ENCODE data around the gene NCR1. TPM values are rescaled to one million over a fixed set of nuclear protein-coding genes. Genes with fewer than 3 reads are reported as not detected.
"Not testable (repeated sequence)": the region's sequence is repeated elsewhere in the genome, so short reads cannot be mapped to it uniquely, and the experiment has no call there.

NCR1 gene
- total and polyA plus RNA-seq, 8 donors: 0.92 to 1.1 TPM; not detected in 6

DNA sequence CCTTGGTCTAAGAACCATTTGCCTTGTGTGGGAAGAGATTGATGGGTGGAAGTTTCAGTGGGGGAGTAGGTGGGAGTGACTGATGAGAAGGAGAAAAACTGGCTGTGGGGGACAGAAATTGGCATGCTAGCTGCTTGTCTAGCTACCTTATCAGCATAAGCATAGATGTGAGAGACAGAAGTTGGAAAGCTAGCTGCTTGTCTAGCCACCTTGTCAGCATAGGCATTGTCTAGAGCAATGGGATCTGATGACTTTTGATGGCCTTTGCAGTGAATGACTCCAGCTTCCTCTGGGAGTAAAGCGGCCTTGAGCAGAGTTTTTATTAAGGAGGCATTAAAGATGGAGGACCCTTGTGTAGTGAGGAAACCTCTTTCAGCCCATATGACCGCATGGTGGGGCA is 9.9 kb upstream of the NCR1 start:
- 70 to 82% (median 77%) methylated on average over 2 of the region's 2 CpGs for WGBS, 5 donors
- Histone ChIP-seq H3K27me3 (peaks cover 0 to 16% (median 0%) of the 10 kb centered on the region in 3 donors), H3K4me3 (no peak overlapping the region), H3K9me3 (no peaks in the 10 kb centered on the region), H3K27ac (no peak overlapping the region), H3K36me3 (no peaks in the 10 kb centered on the region), H3K4me1 (no peaks in the 10 kb centered on the region)
- DNase-seq: no peak
- intact Hi-C loops (cut with DNase I; ENCODE audit: low total_unique reads): no loop called here
- no peak for TF ChIP-seq POLR2AphosphoS5 (IDR thresholded peaks at IDR 0.05)
- no peak for TF ChIP-seq POLR2A (IDR thresholded peaks at IDR 0.05)
- TF ChIP-seq EP300 (IDR thresholded peaks at IDR 0.05): no peak
- TF ChIP-seq, protein P1, sequence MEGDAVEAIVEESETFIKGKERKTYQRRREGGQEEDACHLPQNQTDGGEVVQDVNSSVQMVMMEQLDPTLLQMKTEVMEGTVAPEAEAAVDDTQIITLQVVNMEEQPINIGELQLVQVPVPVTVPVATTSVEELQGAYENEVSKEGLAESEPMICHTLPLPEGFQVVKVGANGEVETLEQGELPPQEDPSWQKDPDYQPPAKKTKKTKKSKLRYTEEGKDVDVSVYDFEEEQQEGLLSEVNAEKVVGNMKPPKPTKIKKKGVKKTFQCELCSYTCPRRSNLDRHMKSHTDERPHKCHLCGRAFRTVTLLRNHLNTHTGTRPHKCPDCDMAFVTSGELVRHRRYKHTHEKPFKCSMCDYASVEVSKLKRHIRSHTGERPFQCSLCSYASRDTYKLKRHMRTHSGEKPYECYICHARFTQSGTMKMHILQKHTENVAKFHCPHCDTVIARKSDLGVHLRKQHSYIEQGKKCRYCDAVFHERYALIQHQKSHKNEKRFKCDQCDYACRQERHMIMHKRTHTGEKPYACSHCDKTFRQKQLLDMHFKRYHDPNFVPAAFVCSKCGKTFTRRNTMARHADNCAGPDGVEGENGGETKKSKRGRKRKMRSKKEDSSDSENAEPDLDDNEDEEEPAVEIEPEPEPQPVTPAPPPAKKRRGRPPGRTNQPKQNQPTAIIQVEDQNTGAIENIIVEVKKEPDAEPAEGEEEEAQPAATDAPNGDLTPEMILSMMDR (IDR thresholded peaks at IDR 0.05): no peak

DNA sequence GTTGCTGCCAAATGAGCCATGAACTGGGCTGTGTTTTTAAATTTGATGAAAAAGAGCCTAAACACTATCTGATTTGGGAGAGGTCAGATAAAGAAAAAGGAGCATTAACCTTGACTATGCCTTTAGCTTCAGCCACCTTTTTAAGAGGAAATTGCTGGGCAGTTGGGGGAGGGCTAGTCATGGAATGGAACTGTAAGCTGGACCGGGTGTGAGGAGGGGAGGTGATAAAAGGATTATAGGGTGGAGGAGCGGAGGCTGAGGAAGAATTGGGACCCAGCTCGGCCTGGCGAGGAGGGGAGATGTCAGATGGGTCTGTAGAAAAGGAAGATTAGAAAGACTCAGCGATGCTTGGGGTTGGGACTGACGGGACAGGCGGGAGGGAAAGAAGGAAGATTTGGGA is 7.3 kb upstream of the NCR1 start:
- intact Hi-C loops (cut with DNase I; ENCODE audit: low total_unique reads); H3K36me3 ChIP-seq: not testable (repeated sequence)
- 57 to 79% (median 64%) methylated on average over 7 of the region's 7 CpGs for WGBS, 5 donors

DNA sequence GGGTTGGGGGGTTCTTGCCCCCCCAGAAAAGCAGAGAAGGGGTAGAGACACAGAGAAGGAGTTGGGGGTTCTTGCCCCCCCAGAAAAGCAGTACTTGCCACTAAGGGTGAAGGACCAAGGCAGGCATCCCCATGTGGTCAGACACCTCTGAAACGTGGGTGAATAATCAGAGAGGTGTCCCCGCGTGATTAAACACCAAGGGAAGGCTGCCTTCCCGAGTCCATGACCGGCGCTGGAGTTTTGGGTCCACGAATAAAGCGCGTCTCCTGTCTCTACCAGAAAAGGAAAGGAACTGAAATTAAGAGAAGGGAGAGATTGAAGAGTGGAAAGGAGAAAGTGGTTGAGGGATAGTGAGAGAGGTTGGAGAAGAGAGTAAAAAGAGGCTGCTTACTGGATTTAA is 6.3 kb upstream of the NCR1 start:
- H3K4me1 ChIP-seq; intact Hi-C loops (cut with DNase I; ENCODE audit: low total_unique reads): not testable (repeated sequence)
- WGBS, 5 donors: 73 to 88% (median 83%) methylated on average over 9 of the region's 9 CpGs

More for the DNA sequence above, 7.3 kb upstream of the NCR1 start:
- H3K9me3 ChIP-seq, H3K4me3 ChIP-seq, H3K4me1 ChIP-seq, DNase-seq, H3K27ac ChIP-seq: not testable (repeated sequence)
- peaks cover 0 to 11% (median 0%) of the 10 kb centered on the region in 3 donors for H3K27me3 ChIP-seq

DNA sequence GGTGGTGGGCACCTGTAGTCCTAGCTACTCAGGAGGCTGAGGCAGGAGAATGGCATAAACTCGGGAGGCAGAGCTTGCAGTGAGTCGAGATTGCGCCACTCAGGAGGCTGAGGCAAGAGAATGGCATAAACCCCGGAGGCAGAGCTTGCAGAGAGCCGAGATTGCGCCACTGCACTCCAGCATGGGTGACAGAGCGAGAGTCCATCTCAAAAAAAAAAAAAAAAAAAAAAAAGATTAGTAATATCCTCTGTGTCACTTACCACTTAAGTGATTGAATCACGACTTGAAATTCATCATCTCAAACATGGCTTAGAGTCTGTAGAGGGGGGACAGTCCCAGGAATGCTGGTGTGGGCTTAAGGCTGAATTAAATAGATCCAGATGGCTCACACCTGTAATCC is 4.8 kb upstream of the NCR1 start:
- H3K27ac ChIP-seq; H3K9me3 ChIP-seq; H3K36me3 ChIP-seq; DNase-seq; intact Hi-C loops (cut with DNase I; ENCODE audit: low total_unique reads); H3K4me1 ChIP-seq; H3K4me3 ChIP-seq: not testable (repeated sequence)
- H3K27me3 ChIP-seq: peaks cover 0 to 11% (median 1%) of the 10 kb centered on the region in 3 donors
- WGBS, 5 donors: 68 to 82% (median 80%) methylated on average over 7 to 8 of the region's 8 CpGs

More for the DNA sequence above, 6.3 kb upstream of the NCR1 start:
- not testable (repeated sequence) for H3K27ac ChIP-seq, H3K27me3 ChIP-seq, DNase-seq, H3K36me3 ChIP-seq, H3K9me3 ChIP-seq, H3K4me3 ChIP-seq

DNA sequence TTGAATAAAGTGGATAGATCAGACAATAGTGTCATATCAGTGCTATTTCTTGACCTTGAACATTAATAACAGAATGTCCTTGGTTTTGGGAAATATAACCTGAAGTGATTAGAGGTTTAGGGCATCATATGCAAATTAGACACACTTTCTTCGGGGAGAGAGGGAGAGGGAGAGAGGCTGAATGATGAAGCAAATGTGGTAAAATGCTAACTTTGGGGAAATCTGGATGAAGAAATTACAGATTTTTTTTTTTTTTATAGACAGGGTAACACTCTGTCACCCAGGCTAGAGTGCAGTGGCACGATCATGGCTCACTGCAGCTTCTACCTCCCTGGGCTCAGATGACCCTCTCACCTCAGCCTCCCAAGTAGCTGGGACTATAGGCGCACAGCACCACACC is 3.9 kb upstream of the NCR1 start:
- no peaks in the 10 kb centered on the region for H3K4me1 ChIP-seq
- H3K27ac ChIP-seq: no peak overlapping the region
- no peak for DNase-seq
- WGBS, 5 donors: 76 to 86% (median 78%) methylated on average over 3 of the region's 3 CpGs
- intact Hi-C loops (cut with DNase I; ENCODE audit: low total_unique reads): no loop called here
- H3K36me3 ChIP-seq: no peaks in the 10 kb centered on the region
- H3K9me3 ChIP-seq: no peaks in the 10 kb centered on the region
- no peak for TF ChIP-seq EP300 (IDR thresholded peaks at IDR 0.05)
- TF ChIP-seq POLR2A (IDR thresholded peaks at IDR 0.05): no peak
- TF ChIP-seq POLR2AphosphoS5 (IDR thresholded peaks at IDR 0.05): no peak
- TF ChIP-seq, protein P1 (IDR thresholded peaks at IDR 0.05): no peak
- peaks cover 0 to 20% (median 4%) of the 10 kb centered on the region in 3 donors for H3K27me3 ChIP-seq
- no peak overlapping the region for H3K4me3 ChIP-seq

DNA sequence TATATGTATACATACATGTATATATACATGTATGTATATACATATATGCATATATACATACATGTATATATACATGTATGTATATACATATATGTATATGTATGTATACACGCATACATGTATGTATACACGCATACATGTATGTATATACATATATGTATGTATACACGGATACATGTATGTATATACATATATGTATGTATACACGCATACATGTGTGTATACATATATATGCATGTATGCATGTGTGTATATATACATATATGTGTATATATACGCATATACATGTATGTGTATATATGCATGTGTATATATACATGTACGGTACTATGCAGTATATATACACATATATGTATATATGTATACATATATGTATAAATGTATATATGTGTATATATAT is 2.6 kb upstream of the NCR1 start:
- Histone ChIP-seq H3K9me3 (no peaks in the 10 kb centered on the region), H3K27ac (no peak overlapping the region), H3K4me3 (no peak overlapping the region), H3K27me3 (peaks cover 0 to 21% (median 4%) of the 10 kb centered on the region in 3 donors), H3K36me3 (no peaks in the 10 kb centered on the region), H3K4me1 (no peaks in the 10 kb centered on the region)
- 86 to 96% (median 91%) methylated on average over 6 of the region's 6 CpGs for WGBS, 5 donors
- no peak for DNase-seq
- TF ChIP-seq, protein P1 (IDR thresholded peaks at IDR 0.05): no peak
- TF ChIP-seq EP300 (IDR thresholded peaks at IDR 0.05): no peak
- no peak for TF ChIP-seq POLR2A (IDR thresholded peaks at IDR 0.05)
- no peak for TF ChIP-seq POLR2AphosphoS5 (IDR thresholded peaks at IDR 0.05)
- intact Hi-C loops (cut with DNase I; ENCODE audit: low total_unique reads): no loop called here

DNA sequence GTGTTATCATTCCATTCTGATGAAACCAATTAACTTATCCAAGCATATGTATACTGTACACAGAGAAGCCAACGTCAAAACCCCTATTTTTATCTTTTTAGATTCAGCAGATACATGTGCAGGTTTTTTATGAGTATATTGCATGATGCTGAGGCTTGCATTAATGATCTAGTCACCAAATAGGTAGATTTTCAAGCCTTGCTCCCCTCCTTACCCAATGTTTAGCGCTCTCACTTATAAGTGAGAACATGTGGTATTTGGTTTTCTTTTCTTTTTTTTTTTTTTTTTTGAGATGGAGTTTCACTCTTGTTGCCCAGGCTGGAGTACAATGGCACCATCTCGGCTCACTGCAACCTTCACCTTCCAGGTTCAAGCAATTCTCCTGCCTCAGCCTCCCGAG is 1.7 kb upstream of the NCR1 start:
- H3K9me3 ChIP-seq; H3K27ac ChIP-seq; H3K4me1 ChIP-seq; H3K4me3 ChIP-seq; H3K36me3 ChIP-seq; DNase-seq; intact Hi-C loops (cut with DNase I; ENCODE audit: low total_unique reads): not testable (repeated sequence)
- WGBS, 5 donors: 77 to 85% (median 78%) methylated on average over 4 of the region's 4 CpGs
- H3K27me3 ChIP-seq: peaks cover 0 to 21% (median 4%) of the 10 kb centered on the region in 3 donors
